HepG2 (cell line): ENCODE measurements around the gene WDR93. TPM values are rescaled to one million over a fixed set of nuclear protein-coding genes. Genes with fewer than 3 reads are reported as not detected.

ENCODE experiments used
- ERF ChIP-seq: IDR thresholded peaks from 2 replicates; pipeline ENCODE4 v1.6.1; 2018; ENCODE audit warnings: missing biosample characterization, missing genetic modification reagents
- ETV6 ChIP-seq: sonication (generic); formaldehyde crosslinking; conservative IDR thresholded peaks from 2 replicates; pipeline ENCODE4 v1.4.0; 2020; ENCODE audit warnings: missing genetic modification reagents
- GFI1 ChIP-seq: sonication (generic); formaldehyde crosslinking; IDR thresholded peaks from 2 replicates; pipeline ENCODE4 v1.5.0; 2020; ENCODE audit warnings: missing genetic modification reagents, mild to moderate bottlenecking, borderline replicate concordance
- HDAC2 ChIP-seq: sonication (generic); formaldehyde crosslinking; IDR thresholded peaks from 2 replicates; pipeline ENCODE4 v1.4.0; 2020; ENCODE audit warnings: missing genetic modification reagents
- HMGXB3 ChIP-seq: sonication (generic); formaldehyde crosslinking; IDR thresholded peaks from 2 replicates; pipeline ENCODE4 v1.4.0; 2020; ENCODE audit warnings: missing genetic modification reagents, borderline replicate concordance
- KLF9 ChIP-seq: IDR thresholded peaks from 2 replicates; pipeline ENCODE4 v1.6.1; 2016; ENCODE audit warnings: low read depth
- MTA3 ChIP-seq: sonication (generic); formaldehyde crosslinking; IDR thresholded peaks from 2 replicates; pipeline ENCODE4 v1.4.0; 2020; ENCODE audit warnings: missing genetic modification reagents
- NBN ChIP-seq: fragments of 450-650 bp; conservative IDR thresholded peaks from 2 replicates; pipeline ENCODE4 v1.6.1; 2017
- POLR2AphosphoS5 ChIP-seq: IDR thresholded peaks from 2 replicates; pipeline ENCODE4 v1.6.1; 2012; ENCODE audit warnings: low read depth, low read length
- RORA ChIP-seq: sonication (generic); formaldehyde crosslinking; IDR thresholded peaks from 2 replicates; pipeline ENCODE4 v1.5.0; 2020; ENCODE audit warnings: mild to moderate bottlenecking, missing genetic modification reagents, moderate library complexity
- SRSF4 ChIP-seq: fragments of 200-400 bp; formaldehyde crosslinking; IDR thresholded peaks from one replicate; pipeline ENCODE4 v1.6.1; 2018; ENCODE audit warnings: mild to moderate bottlenecking, low read depth, low read length, moderate library complexity; ENCODE audit not compliant: poor library complexity, severe bottlenecking
- USF2 ChIP-seq, 2 experiments: sonication (generic) in 1 of 2; formaldehyde crosslinking in 1 of 2; IDR thresholded peaks; 2 replicates each; pipeline versions ENCODE4 v1.5.1 to v1.6.1; 2011 to 2020; ENCODE audit warnings: borderline replicate concordance in 1 of 2, low read depth in 1 of 2, low read length in 1 of 2, mild to moderate bottlenecking in 1 of 2, missing genetic modification reagents in 1 of 2, moderate library complexity in 1 of 2
- ZIK1 ChIP-seq: sonication (generic); formaldehyde crosslinking; IDR thresholded peaks from 2 replicates; pipeline ENCODE4 v1.5.0; 2020; ENCODE audit warnings: mild to moderate bottlenecking, low read depth, missing genetic modification reagents, borderline replicate concordance
- ZNF136 ChIP-seq: sonication (generic); formaldehyde crosslinking; IDR thresholded peaks from 2 replicates; pipeline ENCODE4 v1.8.1; 2022; ENCODE audit warnings: low read depth, mild to moderate bottlenecking, moderate library complexity, missing genetic modification reagents
- ZNF674 ChIP-seq: sonication (generic); formaldehyde crosslinking; IDR thresholded peaks from 2 replicates; pipeline ENCODE4 v1.5.0; 2020; ENCODE audit warnings: low read depth, mild to moderate bottlenecking, missing genetic modification reagents
- ZZZ3 ChIP-seq: sonication (generic); formaldehyde crosslinking; IDR thresholded peaks from 2 replicates; pipeline ENCODE4 v1.4.0; 2020; ENCODE audit warnings: missing genetic modification reagents, mild to moderate bottlenecking, borderline replicate concordance
- polyA plus RNA-seq, 8 experiments: library from polyadenylated mRNA; depleted of rRNA in 3 of 8; stranded (reverse) in 7 of 8; unstranded in 1 of 8; fragments of >200 nt; fragmentation: Illumina TruSeq in 4 of 8; extraction: Trizol in 4 of 8; gene quantifications; 2 replicates each; pipeline versions ENCODE4 v1.2.1 to v1.2.3, GENCODE V29; 2011 to 2016; ENCODE audit warnings: low read depth in 4 of 8, missing spikeins in 1 of 8, mixed read lengths in 1 of 8; ENCODE audit not compliant: insufficient read depth in 1 of 8
- total RNA-seq, 5 experiments: library from RNA; depleted of rRNA; stranded (reverse); fragments of >200 nt; fragmentation: Illumina TruSeq; extraction: Trizol; gene quantifications; 2 replicates each; pipeline ENCODE4 v1.2.3, GENCODE V29; 2016; ENCODE audit warnings: low read depth in 1 of 5
- TF ChIP-seq, protein P1 (sequence below): sonication (generic); formaldehyde crosslinking; IDR thresholded peaks from 2 replicates; pipeline ENCODE4 v1.4.0; 2020; ENCODE audit warnings: missing genetic modification reagents, borderline replicate concordance
- TF ChIP-seq, protein P2 (sequence below): sonication (generic); formaldehyde crosslinking; IDR thresholded peaks from 2 replicates; pipeline ENCODE4 v1.8.1; 2023; ENCODE audit warnings: missing genetic modification reagents, inconsistent platforms, borderline replicate concordance

WDR93 gene
- total and polyA plus RNA-seq, 2 of the 13 experiments (the other 11 are each of a cell fraction or from before 2014, with no cell fraction given), result 0.07 TPM; not detected in 1

GRCh38 chr15:89776274-89777072, 85.9 kb downstream of the WDR93 start, which contains the start of gene MESP2 (continued):
- TF ChIP-seq, protein P1, sequence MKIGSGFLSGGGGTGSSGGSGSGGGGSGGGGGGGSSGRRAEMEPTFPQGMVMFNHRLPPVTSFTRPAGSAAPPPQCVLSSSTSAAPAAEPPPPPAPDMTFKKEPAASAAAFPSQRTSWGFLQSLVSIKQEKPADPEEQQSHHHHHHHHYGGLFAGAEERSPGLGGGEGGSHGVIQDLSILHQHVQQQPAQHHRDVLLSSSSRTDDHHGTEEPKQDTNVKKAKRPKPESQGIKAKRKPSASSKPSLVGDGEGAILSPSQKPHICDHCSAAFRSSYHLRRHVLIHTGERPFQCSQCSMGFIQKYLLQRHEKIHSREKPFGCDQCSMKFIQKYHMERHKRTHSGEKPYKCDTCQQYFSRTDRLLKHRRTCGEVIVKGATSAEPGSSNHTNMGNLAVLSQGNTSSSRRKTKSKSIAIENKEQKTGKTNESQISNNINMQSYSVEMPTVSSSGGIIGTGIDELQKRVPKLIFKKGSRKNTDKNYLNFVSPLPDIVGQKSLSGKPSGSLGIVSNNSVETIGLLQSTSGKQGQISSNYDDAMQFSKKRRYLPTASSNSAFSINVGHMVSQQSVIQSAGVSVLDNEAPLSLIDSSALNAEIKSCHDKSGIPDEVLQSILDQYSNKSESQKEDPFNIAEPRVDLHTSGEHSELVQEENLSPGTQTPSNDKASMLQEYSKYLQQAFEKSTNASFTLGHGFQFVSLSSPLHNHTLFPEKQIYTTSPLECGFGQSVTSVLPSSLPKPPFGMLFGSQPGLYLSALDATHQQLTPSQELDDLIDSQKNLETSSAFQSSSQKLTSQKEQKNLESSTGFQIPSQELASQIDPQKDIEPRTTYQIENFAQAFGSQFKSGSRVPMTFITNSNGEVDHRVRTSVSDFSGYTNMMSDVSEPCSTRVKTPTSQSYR, result no peak
- TF ChIP-seq GFI1 (CRISPR knock-in tag) (no peak; the same call in 1 of the 2 replicates), POLR2AphosphoS5 (no peak), HDAC2 (no peak; the same call in 1 of the 2 replicates), ZIK1 (peak; percentile 95), NBN (no peak), ZNF136 (CRISPR knock-in tag) (no peak; the same call in 1 of the 2 replicates), USF2 (IDR thresholded peaks at IDR 0.05; ENCODE audit: low read depth, low read length) (no peak), USF2 (CRISPR knock-in tag; IDR thresholded peaks at IDR 0.05; ENCODE audit: borderline replicate concordance) (no peak), MTA3 (CRISPR knock-in tag) (no peak), KLF9 (CRISPR knock-in tag) (no peak), ETV6 (peak; percentile 58; the same call in 1 of the 2 replicates), ZNF674 (no peak), RORA (CRISPR knock-in tag) (no peak), ZZZ3 (CRISPR knock-in tag) (no peak), ERF (CRISPR knock-in tag) (peak; percentile 85), SRSF4 (no peak), HMGXB3 (CRISPR knock-in tag) (no peak)
- TF ChIP-seq, protein P2, sequence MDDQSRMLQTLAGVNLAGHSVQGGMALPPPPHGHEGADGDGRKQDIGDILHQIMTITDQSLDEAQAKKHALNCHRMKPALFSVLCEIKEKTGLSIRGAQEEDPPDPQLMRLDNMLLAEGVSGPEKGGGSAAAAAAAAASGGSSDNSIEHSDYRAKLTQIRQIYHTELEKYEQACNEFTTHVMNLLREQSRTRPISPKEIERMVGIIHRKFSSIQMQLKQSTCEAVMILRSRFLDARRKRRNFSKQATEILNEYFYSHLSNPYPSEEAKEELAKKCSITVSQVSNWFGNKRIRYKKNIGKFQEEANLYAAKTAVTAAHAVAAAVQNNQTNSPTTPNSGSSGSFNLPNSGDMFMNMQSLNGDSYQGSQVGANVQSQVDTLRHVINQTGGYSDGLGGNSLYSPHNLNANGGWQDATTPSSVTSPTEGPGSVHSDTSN, result no peak
